ENCODE data around the gene PPP6R2. TPM values are rescaled to one million over a fixed set of nuclear protein-coding genes. Genes with fewer than 3 reads are reported as not detected.

PPP6R2 gene
- total and polyA plus RNA-seq, 2 of the 4 experiments (the other 2 are of a cell fraction) = 49.2 to 51.6 TPM

DNA sequence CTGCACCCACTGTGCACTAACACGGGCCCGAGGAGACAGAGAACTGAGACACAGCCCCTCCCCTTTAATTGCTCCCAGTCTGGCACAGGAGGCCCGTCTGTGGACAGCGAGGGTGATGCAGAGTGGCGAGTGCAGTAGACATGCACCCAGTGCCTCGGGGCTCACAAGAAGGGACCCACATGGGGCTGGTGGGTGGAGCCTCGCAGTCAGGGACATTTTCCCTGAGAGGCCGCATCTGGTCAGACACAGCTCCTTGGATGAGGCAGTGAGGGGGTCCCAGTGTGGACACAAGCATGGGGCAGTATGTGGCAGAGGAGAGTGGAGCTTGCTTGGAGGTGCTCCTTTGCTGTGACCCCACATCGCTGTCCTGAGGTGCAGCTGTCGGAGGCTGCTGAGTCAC, 76.9 kb downstream of the PPP6R2 start:
- no peaks in the 10 kb centered on the region for H3K9me1 ChIP-seq (ENCODE audit: insufficient read depth, low read length)
- TF ChIP-seq FOS (IDR thresholded peaks at IDR 0.05; ENCODE audit: low read depth, low read length) (no peak), POLR2A (IDR thresholded peaks at IDR 0.05; ENCODE audit: low read depth, low read length) (no peak), MAZ (IDR thresholded peaks at IDR 0.05; ENCODE audit: borderline replicate concordance, low read depth, low read length) (no peak), MXI1 (IDR thresholded peaks at IDR 0.05; ENCODE audit: borderline replicate concordance, low read depth, low read length) (no peak), RCOR1 (IDR thresholded peaks at IDR 0.05; ENCODE audit: insufficient replicate concordance, low read length) (no peak), RFX5 (IDR thresholded peaks at IDR 0.05; ENCODE audit: low read depth, low read length) (no peak), CEBPB (IDR thresholded peaks at IDR 0.05; ENCODE audit: low read depth, low read length) (no peak), MAFK (IDR thresholded peaks at IDR 0.05; ENCODE audit: low read depth, low read length) (no peak), RAD21 (IDR thresholded peaks at IDR 0.05; ENCODE audit: low read length) (no peak), NFE2L2 (IDR thresholded peaks at IDR 0.05; ENCODE audit: low read depth, low read length) (no peak), SMC3 (IDR thresholded peaks at IDR 0.05; ENCODE audit: low read depth, low read length) (no peak), CHD1 (IDR thresholded peaks at IDR 0.05; ENCODE audit: low read depth, low read length) (no peak), BHLHE40 (IDR thresholded peaks at IDR 0.05; ENCODE audit: low read depth, low read length) (no peak)
- TF ChIP-seq, protein P1, sequence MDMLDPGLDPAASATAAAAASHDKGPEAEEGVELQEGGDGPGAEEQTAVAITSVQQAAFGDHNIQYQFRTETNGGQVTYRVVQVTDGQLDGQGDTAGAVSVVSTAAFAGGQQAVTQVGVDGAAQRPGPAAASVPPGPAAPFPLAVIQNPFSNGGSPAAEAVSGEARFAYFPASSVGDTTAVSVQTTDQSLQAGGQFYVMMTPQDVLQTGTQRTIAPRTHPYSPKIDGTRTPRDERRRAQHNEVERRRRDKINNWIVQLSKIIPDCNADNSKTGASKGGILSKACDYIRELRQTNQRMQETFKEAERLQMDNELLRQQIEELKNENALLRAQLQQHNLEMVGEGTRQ (IDR thresholded peaks at IDR 0.05; ENCODE audit: low read depth, low read length) = no peak
- TF ChIP-seq, protein P2, sequence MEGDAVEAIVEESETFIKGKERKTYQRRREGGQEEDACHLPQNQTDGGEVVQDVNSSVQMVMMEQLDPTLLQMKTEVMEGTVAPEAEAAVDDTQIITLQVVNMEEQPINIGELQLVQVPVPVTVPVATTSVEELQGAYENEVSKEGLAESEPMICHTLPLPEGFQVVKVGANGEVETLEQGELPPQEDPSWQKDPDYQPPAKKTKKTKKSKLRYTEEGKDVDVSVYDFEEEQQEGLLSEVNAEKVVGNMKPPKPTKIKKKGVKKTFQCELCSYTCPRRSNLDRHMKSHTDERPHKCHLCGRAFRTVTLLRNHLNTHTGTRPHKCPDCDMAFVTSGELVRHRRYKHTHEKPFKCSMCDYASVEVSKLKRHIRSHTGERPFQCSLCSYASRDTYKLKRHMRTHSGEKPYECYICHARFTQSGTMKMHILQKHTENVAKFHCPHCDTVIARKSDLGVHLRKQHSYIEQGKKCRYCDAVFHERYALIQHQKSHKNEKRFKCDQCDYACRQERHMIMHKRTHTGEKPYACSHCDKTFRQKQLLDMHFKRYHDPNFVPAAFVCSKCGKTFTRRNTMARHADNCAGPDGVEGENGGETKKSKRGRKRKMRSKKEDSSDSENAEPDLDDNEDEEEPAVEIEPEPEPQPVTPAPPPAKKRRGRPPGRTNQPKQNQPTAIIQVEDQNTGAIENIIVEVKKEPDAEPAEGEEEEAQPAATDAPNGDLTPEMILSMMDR (conservative IDR thresholded peaks at IDR 0.05; ENCODE audit: low read depth, low read length) = no peak
- TF ChIP-seq, protein P3, sequence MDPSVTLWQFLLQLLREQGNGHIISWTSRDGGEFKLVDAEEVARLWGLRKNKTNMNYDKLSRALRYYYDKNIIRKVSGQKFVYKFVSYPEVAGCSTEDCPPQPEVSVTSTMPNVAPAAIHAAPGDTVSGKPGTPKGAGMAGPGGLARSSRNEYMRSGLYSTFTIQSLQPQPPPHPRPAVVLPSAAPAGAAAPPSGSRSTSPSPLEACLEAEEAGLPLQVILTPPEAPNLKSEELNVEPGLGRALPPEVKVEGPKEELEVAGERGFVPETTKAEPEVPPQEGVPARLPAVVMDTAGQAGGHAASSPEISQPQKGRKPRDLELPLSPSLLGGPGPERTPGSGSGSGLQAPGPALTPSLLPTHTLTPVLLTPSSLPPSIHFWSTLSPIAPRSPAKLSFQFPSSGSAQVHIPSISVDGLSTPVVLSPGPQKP (IDR thresholded peaks at IDR 0.05; ENCODE audit: borderline replicate concordance, low read depth, low read length) = no peak
- H3K27ac ChIP-seq (ENCODE audit: insufficient read depth, low read length) = no peak overlapping the region
- H3K9me3 ChIP-seq (ENCODE audit: control insufficient read depth, insufficient read depth, low read length) = no peaks in the 10 kb centered on the region
- POLR2A ChIA-PET (ENCODE audit: unreplicated experiment) = no interaction called here
- BruUV-seq (replicated peaks) = no TSS peak
- ATAC-seq (ENCODE audit: low read depth) (no peak), DNase-seq (no peak)
- H3K9ac ChIP-seq (ENCODE audit: low read depth, low read length) = no peak overlapping the region
- no peak overlapping the region for H3K14ac ChIP-seq (replicated peaks; ENCODE audit: low read depth, low read length)
- no peak overlapping the region for H3K4me3 ChIP-seq (ENCODE audit: insufficient read depth, low read depth, low read length)
- H4K91ac ChIP-seq (ENCODE audit: insufficient read depth, low read depth, low read length) = no peak overlapping the region
- H3K36me3 ChIP-seq (ENCODE audit: control insufficient read depth, insufficient read depth, low read length) = peaks cover 76% of the 10 kb centered on the region
- 80% methylated on average over 1 of the region's 10 CpGs; no CpG with 5 or more reads in 1 of the 2 experiments for WGBS, 2 experiments (ENCODE audit: extremely low coverage in 2 of 2, insufficient read length in 1 of 2)
- no peak overlapping the region for H2BK15ac ChIP-seq (ENCODE audit: low read depth, low read length)
- CTCF ChIA-PET = no interaction called here
- H4K5ac ChIP-seq (ENCODE audit: low read depth, low read length) = no peak overlapping the region
- dilution Hi-C loops (cut with HindIII; ENCODE audit: low sequenced_read_pairs, unreplicated experiment) = no loop called here
- no peak overlapping the region for H3K56ac ChIP-seq (ENCODE audit: extremely low read depth, insufficient read depth, low read length)
- in situ Hi-C loops (cut with MboI; ENCODE audit: low sequenced_read_pairs) = no loop called here
- no peak overlapping the region for H2AK9ac ChIP-seq (replicated peaks; ENCODE audit: low read depth, low read length, poor library complexity)
- H3K23ac ChIP-seq (ENCODE audit: low read depth, low read length) = no peak overlapping the region
- H3K4me2 ChIP-seq (ENCODE audit: low read depth, low read length) = no peak overlapping the region
- no peak overlapping the region for H3K18ac ChIP-seq (ENCODE audit: low read depth, low read length)
- H4K8ac ChIP-seq (ENCODE audit: low read depth in 2 of 2, low read length in 2 of 2) = no peak overlapping the region
- peaks cover 13% of the 10 kb centered on the region for H4K20me1 ChIP-seq (ENCODE audit: insufficient read depth, low read length)
- H2BK120ac ChIP-seq (ENCODE audit: low read depth, low read length) = no peak overlapping the region
- no peaks in the 10 kb centered on the region for H3K27me3 ChIP-seq (ENCODE audit: control insufficient read depth, insufficient read depth, low read length)
- H3K4ac ChIP-seq (ENCODE audit: low read depth, low read length) = no peak overlapping the region
- H2BK5ac ChIP-seq (ENCODE audit: low read depth, low read length, poor library complexity, severe bottlenecking) = no peak overlapping the region
- peaks cover 3 to 9% of the 10 kb centered on the region in 2 experiments; a peak in 2 of 4 replicates for H3K79me1 ChIP-seq (ENCODE audit: low read depth in 1 of 2, low read length in 2 of 2)
- no peak overlapping the region for H2AFZ ChIP-seq (replicated peaks; ENCODE audit: low read length, poor library complexity)
- no peak overlapping the region for H2AK5ac ChIP-seq (ENCODE audit: low read depth, low read length)
- H2BK20ac ChIP-seq (ENCODE audit: low read depth, low read length) = no peak overlapping the region
- intact Hi-C loops (cut with micrococcal nuclease) = no loop called here
- no peaks in the 10 kb centered on the region for H3K4me1 ChIP-seq (ENCODE audit: control insufficient read depth, insufficient read depth, low read length)
